Keratinocyte (primary cell): ENCODE measurements around the gene RPEL1. TPM values are rescaled to one million over a fixed set of nuclear protein-coding genes. Genes with fewer than 3 reads are reported as not detected.
"Not testable (repeated sequence)": the region's sequence is repeated elsewhere in the genome, so short reads cannot be mapped to it uniquely, and the experiment has no call there.

Source experiments
- DNase-seq: peaks from one replicate; pipeline ENCODE4 v3.0.0-alpha.2; 2011; ENCODE audit warnings: low read depth, missing footprints, low spot score
- FAIRE-seq: peaks from 2 replicates; lab custom pipeline; 2011; peaks lifted over from hg19 to GRCh38; lab: Jason Lieb, UNC
- H2AFZ ChIP-seq: 2 replicates; pipeline ENCODE4 v1.6.0; 2012; ENCODE audit warnings: low read length, control low read depth, inconsistent platforms; ENCODE audit not compliant: control insufficient read depth
- H3K27ac ChIP-seq: 2 replicates; pipeline ENCODE4 v1.5.1; 2011; ENCODE audit warnings: low read length; ENCODE audit not compliant: control insufficient read depth, insufficient read depth
- H3K27me3 ChIP-seq: 3 replicates; pipeline ENCODE4 v1.6.0; 2011; ENCODE audit warnings: low read length; ENCODE audit not compliant: control insufficient read depth, insufficient read depth; ENCODE audit errors: extremely low read depth
- H3K36me3 ChIP-seq, 2 experiments: 2 replicates in 1 of 2; 3 replicates in 1 of 2; pipeline ENCODE4 v1.5.1; 2011; ENCODE audit warnings: low read length in 2 of 2, mild to moderate bottlenecking in 1 of 2; ENCODE audit not compliant: control insufficient read depth in 2 of 2, insufficient read depth in 2 of 2; ENCODE audit errors: extremely low read depth in 1 of 2
- H3K4me1 ChIP-seq: 3 replicates; pipeline ENCODE4 v1.5.1; 2011; ENCODE audit warnings: low read length; ENCODE audit not compliant: control insufficient read depth, insufficient read depth; ENCODE audit errors: extremely low read depth
- H3K4me2 ChIP-seq: 3 replicates; pipeline ENCODE4 v1.6.0; 2011; ENCODE audit warnings: low read depth, low read length; ENCODE audit not compliant: control insufficient read depth, insufficient read depth; ENCODE audit errors: extremely low read depth
- H3K4me3 ChIP-seq, 3 experiments: fragments of 200-600 bp in 1 of 3; sonication (generic) in 1 of 3; 2 replicates in 2 of 3; 3 replicates in 1 of 3; pipeline ENCODE4 v1.5.1; 2011 to 2016; ENCODE audit warnings: low read length in 3 of 3, mild to moderate bottlenecking in 3 of 3, control low read depth in 2 of 3, inconsistent platforms in 1 of 3, low read depth in 1 of 3, mixed read lengths in 1 of 3, mixed run types in 1 of 3, moderate library complexity in 1 of 3; ENCODE audit not compliant: control insufficient read depth in 2 of 3, insufficient read depth in 2 of 3; ENCODE audit errors: extremely low read depth in 1 of 3
- H3K79me2 ChIP-seq: 2 replicates; pipeline ENCODE4 v1.6.0; 2012; ENCODE audit warnings: low read length; ENCODE audit not compliant: control insufficient read depth, insufficient read depth
- H3K9ac ChIP-seq: 3 replicates; pipeline ENCODE4 v1.6.0; 2011; ENCODE audit warnings: low read length; ENCODE audit not compliant: control insufficient read depth, insufficient read depth; ENCODE audit errors: extremely low read depth
- H3K9me1 ChIP-seq: 3 replicates; pipeline ENCODE4 v1.6.0; 2011; ENCODE audit warnings: low read length; ENCODE audit not compliant: control insufficient read depth, insufficient read depth; ENCODE audit errors: extremely low read depth
- H3K9me3 ChIP-seq: 2 replicates; pipeline ENCODE4 v1.5.1; 2012; ENCODE audit warnings: low read depth, low read length; ENCODE audit not compliant: control insufficient read depth
- H4K20me1 ChIP-seq: 3 replicates; pipeline ENCODE4 v1.6.0; 2011; ENCODE audit warnings: low read length; ENCODE audit not compliant: control insufficient read depth, insufficient read depth; ENCODE audit errors: extremely low read depth
- CTCF ChIP-seq, 3 experiments: IDR thresholded peaks in 1 of 3; conservative IDR thresholded peaks in 1 of 3; optimal IDR thresholded peaks in 1 of 3; 2 replicates in 2 of 3; 3 replicates in 1 of 3; pipeline versions ENCODE3 to v1.5.1; 2011; ENCODE audit warnings: low read length in 3 of 3, mild to moderate bottlenecking in 3 of 3, moderate library complexity in 2 of 3, control low read depth in 1 of 3, inconsistent platforms in 1 of 3; ENCODE audit not compliant: insufficient read depth in 2 of 3; ENCODE audit errors: extremely low read depth in 1 of 3
- EZH2 ChIP-seq: IDR thresholded peaks from one replicate; pipeline ENCODE4 v1.6.1; 2012; ENCODE audit warnings: inconsistent platforms, mild to moderate bottlenecking, low read length, moderate library complexity
- dilution Hi-C: fragments of 300-500 bp; cut with MboI; formaldehyde crosslinking; loops from one replicate; pipeline ENCODE4 v1.7.0; 2020; ENCODE audit warnings: low sequenced_read_pairs; ENCODE audit not compliant: extremely low pct_ligation_motif_present
- polyA plus RNA-seq, 5 experiments: library from polyadenylated mRNA; depleted of rRNA in 3 of 5; stranded (reverse) in 3 of 5; stranded (forward) in 1 of 5; unstranded in 1 of 5; fragments of >200 nt; gene quantifications; 1 replicate in 1 of 5; 2 replicates in 3 of 5; 3 replicates in 1 of 5; pipeline versions ENCODE4 v1.2.1 to v1.2.3, GENCODE V29; 2011 to 2012; ENCODE audit warnings: missing spikeins in 2 of 5, low read depth in 1 of 5, low replicate concordance in 1 of 5

Gene RPEL1
- polyA plus RNA-seq, 1 donor (not counting 4 experiments of a cell fraction or from before 2014, with no cell fraction given) = 0.04 TPM

DNA sequence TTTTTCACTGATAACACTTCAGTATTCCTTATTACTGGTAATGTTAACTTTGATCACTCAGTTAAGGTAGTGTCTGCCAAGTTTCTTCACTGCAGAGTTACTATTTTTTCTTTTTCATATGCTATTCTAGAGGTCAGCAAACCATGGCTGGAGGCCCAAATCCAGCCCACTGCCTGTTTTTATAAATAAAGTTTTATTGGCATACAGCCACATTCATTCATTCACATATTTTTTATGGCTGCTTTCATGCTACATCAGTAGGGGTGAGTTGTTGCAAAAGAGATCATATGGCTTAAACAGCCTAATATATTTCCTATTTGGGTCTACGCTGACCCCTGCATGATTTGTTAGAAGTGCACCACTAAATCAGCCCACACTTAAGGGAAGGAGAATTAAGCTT is 10.9 kb downstream of the RPEL1 start:
- dilution Hi-C loops = no loop called here
- FAIRE-seq (no peak), DNase-seq (no peak)
- Histone ChIP-seq H3K9me3 (no peaks in the 10 kb centered on the region), H3K9me1 (no peaks in the 10 kb centered on the region), H3K79me2 (no peaks in the 10 kb centered on the region), H3K4me3 (no peak overlapping the region), H2AFZ (no peak overlapping the region), H3K9ac (no peak overlapping the region), H3K4me2 (no peak overlapping the region), H4K20me1 (no peaks in the 10 kb centered on the region), H3K27ac (no peak overlapping the region), H3K27me3 (no peaks in the 10 kb centered on the region), H3K36me3 (no peaks in the 10 kb centered on the region), H3K4me1 (peaks cover 11% of the 10 kb centered on the region)
- no peak for TF ChIP-seq CTCF (optimal IDR thresholded peaks at IDR 0.05 in 1 of 3, IDR thresholded peaks at IDR 0.05 in 1 of 3, conservative IDR thresholded peaks at IDR 0.05 in 1 of 3; ENCODE audit: extremely low read depth in 1 of 3, insufficient read depth in 2 of 3, low read length in 3 of 3)
- no peak for TF ChIP-seq EZH2

DNA sequence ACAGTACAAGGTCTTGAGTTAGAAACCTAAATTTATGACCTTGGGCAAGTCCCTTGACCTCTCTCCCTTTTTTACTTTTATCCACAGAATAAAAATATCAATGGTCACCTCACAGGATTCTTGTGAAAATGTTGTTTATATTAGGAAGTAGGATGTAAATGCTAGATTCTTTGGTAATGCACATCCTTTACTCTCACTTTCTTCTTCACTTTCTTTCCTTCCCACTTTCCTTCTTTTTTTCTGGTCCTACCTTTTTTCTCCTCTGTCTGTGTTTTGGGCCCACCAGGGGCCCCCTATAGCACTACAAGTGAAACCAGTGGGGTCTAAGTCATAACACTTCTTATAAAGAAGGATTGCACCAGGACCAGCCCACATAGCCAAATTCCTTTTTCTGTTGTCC is 12.1 kb downstream of the RPEL1 start:
- no peaks in the 10 kb centered on the region for H4K20me1 ChIP-seq
- no peak overlapping the region for H3K27ac ChIP-seq
- TF ChIP-seq CTCF (optimal IDR thresholded peaks at IDR 0.05 in 1 of 3, IDR thresholded peaks at IDR 0.05 in 1 of 3, conservative IDR thresholded peaks at IDR 0.05 in 1 of 3; ENCODE audit: extremely low read depth in 1 of 3, insufficient read depth in 2 of 3, low read length in 3 of 3) (no peak), EZH2 (no peak)
- no peak overlapping the region for H2AFZ ChIP-seq
- H3K9me1 ChIP-seq = no peaks in the 10 kb centered on the region
- FAIRE-seq (no peak), DNase-seq (no peak)
- no peak overlapping the region for H3K9ac ChIP-seq
- H3K4me1 ChIP-seq = peaks cover 11% of the 10 kb centered on the region
- H3K27me3 ChIP-seq = no peaks in the 10 kb centered on the region
- no peaks in the 10 kb centered on the region for H3K9me3 ChIP-seq
- dilution Hi-C loops = no loop called here
- H3K4me2 ChIP-seq = no peak overlapping the region
- H3K79me2 ChIP-seq = no peaks in the 10 kb centered on the region
- no peak overlapping the region for H3K4me3 ChIP-seq
- no peaks in the 10 kb centered on the region for H3K36me3 ChIP-seq

- H3K4me2 ChIP-seq, FAIRE-seq, DNase-seq, dilution Hi-C loops, H3K27ac ChIP-seq, H3K9ac ChIP-seq, H4K20me1 ChIP-seq, H3K79me2 ChIP-seq, H3K27me3 ChIP-seq, H3K36me3 ChIP-seq, H2AFZ ChIP-seq, H3K9me3 ChIP-seq, H3K4me3 ChIP-seq, H3K9me1 ChIP-seq: not testable (repeated sequence)
- peaks cover 11% of the 10 kb centered on the region for H3K4me1 ChIP-seq
These were observed 13.2 kb downstream of the RPEL1 start for GRCh38 chr10:103258928-103259327.
